Erythroblast (primary cell): Measurements from ENCODE around the gene PLEKHG7.
A peak's percentile ranks its signal among the peaks of the same experiment; 100 is the strongest.
"Not testable (repeated sequence)": the region's sequence is repeated elsewhere in the genome, so short reads cannot be mapped to it uniquely, and the experiment has no call there.

ENCODE experiments used
- DNase-seq, 2 experiments: peaks; one replicate each; lab custom pipeline; 2025; lab: John Stamatoyannopoulos, UW
- GATA1 ChIP-seq: IDR thresholded peaks from 2 replicates; pipeline ENCODE4 v1.6.1; 2011; ENCODE audit warnings: low read depth, mild to moderate bottlenecking, control low read depth, low read length, moderate library complexity
- POLR2A ChIP-seq: IDR thresholded peaks from 2 replicates; pipeline ENCODE4 v1.6.1; 2011; ENCODE audit warnings: mild to moderate bottlenecking, low read length

Gene PLEKHG7

DNA sequence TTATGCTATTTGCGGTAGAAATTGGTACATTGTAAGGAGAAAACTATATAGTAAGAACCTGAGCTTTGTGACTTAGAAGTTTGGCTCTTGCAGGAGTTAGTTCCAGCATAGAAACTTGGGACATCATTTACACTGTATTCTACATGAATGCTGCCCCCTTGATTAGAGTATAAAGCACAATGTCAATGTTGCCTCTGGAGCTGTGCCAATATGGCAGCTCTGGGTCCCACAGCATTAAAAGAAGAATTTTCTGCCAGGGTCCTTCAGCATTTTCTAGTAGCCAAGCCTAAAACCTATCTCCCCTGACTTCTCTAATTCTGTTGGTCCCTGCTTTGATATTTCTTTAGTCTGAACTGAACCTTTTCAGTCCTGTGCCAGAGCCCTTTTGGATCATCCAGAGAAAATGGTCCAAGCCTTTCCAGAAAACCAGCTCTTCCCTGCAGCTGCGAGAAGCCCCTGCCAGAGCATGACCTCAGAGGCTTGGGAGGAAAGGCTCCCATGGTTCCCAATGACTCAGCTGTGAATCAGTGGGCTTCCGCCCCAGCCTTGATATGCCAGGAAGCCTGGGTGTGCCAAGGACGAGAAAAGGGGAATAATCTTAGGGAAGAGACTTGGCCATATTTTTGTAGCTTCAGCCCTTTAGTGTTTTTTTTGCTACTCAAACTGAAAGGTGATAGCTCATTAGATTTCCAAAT lies 43.2 kb downstream of the PLEKHG7 start:
- DNase-seq, result no peak
- TF ChIP-seq POLR2A (no peak), GATA1 (no peak)

DNA sequence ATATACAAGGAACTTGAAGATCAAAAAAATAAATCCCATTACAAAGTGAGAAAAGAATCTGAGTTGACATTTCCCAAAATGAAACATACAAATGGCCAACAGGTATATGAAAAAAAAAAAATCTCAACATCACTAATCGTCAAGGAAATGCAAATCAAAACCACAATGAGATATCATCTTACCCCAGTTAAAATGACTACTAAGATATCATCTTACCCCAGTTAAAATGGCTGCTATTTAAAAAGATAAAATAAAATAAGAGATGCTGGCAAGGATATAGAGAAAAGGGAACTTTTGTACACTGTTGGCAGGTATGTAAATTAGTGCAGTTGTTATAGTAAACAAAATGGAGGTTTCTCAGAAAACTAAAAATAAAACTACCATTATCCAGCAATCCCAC lies 44.4 kb downstream of the PLEKHG7 start:
- TF ChIP-seq POLR2A (no peak), GATA1 (no peak)
- no peak for DNase-seq

DNA sequence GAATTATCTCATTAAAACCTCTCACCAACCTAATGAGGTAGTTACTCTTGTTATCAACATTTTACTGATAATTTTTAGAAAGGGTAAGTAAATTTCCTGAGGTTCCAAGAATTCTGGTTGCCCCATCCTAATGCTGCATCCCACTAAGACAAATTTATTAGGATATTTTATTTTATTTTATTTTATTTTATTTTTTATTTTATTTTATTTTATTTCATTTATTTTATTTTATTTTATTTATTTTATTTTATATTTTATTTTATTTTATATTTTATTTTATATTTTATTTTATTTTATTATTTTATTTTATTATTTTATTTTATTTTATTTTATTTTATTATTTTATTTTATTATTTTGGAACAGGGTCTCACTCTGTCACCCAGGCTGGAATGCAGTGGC lies 46.9 kb downstream of the PLEKHG7 start:
- DNase-seq, result not testable (repeated sequence)

DNA sequence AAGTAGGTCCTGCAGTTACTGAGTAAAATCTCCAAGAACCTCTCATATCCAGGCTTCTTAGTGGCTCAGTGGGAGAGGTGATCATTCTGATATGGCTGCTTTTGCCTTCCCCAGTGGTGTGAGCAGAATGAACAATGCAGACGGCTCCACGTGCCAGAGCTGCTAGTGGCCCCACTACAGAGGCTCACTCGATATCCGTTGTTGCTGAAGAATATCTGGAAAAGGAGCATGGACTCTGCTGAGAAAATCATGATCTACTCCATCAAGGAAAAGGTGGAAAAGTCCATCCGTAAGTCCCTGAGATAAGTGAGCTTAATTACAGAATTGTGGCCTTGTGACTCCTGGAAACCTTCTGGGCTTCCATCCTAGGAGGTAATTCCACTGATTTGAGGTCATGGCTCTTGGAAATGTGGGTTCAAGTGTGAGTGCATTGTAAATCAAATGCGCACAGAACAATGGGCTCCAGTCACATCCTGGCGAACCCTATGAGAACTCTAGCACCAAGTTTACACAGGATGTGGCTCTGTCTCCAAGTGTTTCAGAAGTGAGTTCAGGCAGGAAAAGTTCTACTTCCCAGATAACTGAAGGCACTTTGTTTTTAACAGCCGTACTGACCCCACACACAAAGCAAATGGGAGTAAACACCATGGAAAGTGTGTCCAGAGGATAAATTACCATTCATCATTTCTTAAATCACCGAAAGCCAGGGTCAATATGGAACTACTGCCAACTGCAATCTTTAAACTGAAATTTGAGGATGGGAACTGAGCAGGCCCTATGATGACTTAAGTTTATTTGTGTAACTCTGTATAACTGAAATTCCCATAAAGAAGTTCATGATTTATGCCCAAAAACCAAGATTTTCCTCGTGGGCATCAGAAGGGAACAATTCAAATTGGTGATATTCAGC lies 51.4 kb downstream of the PLEKHG7 start:
- no peak for TF ChIP-seq POLR2A
- no peak for TF ChIP-seq GATA1
- DNase-seq, result no peak

DNA sequence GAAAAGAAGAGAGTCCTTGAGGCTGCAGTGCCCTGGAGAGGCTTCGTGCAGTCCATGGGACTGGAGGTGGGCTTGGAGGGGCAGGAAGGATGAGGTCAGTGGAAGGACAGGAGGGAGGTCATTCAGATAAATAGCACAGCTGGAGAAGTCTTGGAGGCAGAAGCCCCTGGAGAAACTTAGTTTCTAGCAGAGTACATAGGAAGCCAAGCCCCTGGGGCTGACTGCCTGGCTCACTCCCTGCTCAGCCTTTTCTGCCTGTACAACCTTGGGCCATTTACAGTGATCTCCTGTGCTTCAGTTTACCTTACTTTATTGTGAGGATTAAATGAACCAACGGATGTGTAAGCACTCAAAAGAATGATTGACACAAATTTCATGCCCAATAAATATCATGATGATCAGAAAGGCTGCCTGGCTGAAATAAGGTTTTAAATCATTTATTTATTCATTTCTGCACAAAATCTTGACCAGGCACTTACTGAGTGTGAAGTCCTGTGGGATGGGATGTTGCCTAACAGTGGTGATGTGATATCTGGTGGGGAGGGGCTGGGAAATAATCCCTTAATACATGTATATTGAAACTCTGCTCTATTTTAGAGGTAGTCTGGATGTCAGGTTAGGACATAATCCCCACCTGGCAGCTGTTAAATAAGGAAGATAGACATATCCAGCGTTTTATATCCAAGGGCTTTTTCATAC lies 54.3 kb downstream of the PLEKHG7 start:
- TF ChIP-seq POLR2A (no peak), GATA1 (no peak)

DNA sequence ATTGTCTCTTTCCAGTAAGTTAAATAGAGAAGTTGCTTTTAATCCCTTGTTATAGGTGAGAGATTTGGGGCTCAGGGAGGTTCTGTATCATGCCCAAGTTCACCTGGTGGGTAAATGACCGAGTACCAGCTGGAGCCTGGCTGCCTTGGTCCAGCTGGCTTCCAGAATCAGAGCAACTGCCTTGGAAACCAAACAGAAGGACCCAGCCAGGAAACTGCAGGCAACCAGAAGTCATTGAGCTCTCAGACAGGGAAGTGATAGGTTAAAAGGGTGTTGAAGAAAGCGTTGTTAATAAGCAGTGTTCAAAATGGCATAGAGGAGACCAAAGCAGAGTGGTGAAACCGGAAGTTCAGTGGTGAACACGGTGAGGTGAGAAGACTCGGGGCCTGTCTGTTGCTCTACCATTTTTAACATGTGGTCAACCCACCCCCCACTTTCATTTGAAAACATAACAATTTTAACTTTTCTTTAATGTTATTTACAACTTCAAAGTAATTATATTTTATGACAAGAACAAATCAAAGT lies 54.9 kb downstream of the PLEKHG7 start:
- no peak for DNase-seq
- no peak for TF ChIP-seq POLR2A
- no peak for TF ChIP-seq GATA1

More for the DNA sequence above, 54.3 kb downstream of the PLEKHG7 start:
- DNase-seq, result no peak

DNA sequence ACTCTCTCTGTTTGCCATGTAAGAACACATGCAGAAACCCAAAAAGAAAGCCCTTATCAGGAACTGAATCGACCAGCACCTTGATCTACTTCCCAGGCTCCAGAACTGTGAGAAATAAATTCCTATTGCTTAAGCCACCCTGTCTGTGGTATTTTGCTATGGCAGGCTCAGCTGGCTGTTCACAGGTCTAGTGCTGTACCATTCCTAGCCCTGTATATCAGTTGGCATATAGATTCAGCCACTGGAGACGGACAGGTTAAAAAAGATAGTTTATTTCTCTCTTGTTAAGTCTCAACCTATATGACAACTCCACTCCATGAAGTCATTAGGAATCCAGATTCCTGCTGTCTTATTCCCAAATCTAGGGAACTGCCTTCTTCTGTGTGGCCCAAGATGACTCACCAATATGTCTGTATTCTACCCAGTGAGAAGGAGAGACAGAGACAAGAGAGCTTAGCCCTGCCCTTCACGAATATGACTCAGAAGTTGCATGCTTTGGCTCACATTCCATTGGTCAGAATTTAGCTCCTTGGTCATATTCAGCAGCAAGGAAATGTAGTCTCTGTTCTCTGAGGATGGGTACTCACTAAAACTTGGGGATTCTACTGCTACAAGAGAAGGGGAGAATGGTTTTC lies 57.0 kb downstream of the PLEKHG7 start:
- TF ChIP-seq POLR2A (no peak), GATA1 (no peak)
- peak in 1 of 2 experiments; percentile 12 for DNase-seq

DNA sequence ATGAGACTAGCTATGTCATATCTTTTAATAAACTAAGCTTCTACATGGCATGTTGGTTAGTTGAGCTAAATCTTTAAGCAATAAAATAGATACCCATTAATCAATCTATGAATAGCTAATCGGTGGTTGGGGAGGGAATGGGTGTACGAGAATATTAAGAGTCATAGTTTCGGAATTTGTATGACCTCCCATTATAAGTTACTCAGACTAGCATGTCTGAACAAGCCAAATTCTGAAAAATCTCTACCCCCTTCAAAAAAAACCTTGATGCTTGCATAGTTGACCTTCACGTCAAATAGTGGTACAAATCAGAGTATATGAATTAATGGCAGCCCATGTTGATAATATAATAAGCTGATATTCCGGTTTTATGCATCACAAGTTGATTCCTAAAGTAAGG lies 60.0 kb downstream of the PLEKHG7 start:
- TF ChIP-seq GATA1, result no peak
- TF ChIP-seq POLR2A, result no peak
- no peak for DNase-seq

DNA sequence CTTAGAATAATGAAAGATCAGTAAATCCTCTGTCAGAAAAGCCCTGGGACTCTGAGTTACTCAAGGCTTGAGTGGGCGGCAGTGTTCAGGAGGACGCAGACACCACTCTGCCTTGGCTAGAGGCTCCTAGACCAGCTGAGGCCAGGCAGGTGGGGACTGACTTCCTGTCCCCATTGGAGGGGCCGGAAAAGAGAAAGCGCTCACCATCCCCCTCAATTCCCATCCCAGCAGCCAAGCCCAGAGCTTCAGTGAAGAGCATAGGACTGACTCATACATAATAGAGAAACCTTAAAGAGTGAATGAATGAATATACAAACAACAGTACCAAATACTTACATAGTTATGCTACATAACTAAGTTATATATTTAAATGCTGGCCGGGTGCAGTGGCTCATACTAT lies 62.0 kb downstream of the PLEKHG7 start:
- TF ChIP-seq GATA1 (no peak), POLR2A (no peak)
- no peak for DNase-seq

DNA sequence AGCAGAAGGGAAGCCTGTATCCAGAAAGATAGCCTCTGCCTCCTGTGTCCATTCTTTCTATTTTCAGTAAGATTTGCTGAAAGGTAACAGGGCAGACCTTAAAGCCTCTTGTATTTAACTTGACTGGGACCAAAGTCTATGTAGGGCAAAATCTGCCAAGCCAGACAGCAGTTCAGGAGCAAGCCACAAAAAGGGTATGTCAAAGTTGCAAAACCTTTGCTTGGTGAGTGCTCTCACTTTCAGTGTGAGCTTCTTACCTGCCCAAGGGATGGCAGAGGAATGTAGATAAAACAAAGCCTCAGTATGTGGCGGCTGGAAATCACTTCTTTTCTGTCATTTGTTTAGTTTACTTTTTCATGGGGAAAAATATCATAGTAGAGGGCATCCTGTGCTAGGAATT lies 63.1 kb downstream of the PLEKHG7 start:
- TF ChIP-seq POLR2A (no peak), GATA1 (no peak)
- DNase-seq, result no peak

DNA sequence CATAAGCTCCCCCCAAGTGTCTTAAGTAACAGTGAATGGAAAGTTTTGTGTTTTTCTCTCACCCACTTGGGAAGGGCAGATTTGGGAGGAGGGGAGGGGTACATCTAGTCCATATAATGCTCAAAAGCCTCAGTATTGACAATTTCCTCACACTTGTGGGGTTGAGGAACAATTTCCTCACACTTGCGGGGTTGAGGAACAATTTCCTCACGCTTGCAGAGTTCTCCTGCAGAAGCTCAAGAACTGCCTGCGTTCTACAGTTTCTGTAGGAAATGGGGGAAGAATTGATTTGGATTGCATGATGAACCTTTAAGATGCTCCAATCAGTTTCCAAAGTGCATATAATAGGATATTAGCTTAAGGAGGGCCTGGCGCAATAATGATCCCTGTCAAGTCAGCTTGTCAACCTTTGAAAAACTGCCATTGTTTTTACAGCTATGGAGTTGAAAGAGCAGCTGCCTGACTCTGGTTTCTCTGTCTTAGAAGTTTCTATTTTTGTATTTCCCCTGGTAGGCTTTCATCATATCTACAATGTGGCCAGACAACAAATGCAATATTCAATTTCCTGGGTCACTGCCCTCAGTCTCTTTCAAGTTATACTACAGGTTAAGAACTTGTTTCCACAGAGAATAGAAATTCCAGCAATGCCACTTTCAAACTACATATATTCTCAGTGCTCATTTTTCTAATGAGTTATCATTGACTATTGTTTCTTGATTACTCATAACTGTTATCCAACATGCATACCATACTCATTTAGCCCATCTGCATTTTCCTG lies 66.5 kb downstream of the PLEKHG7 start:
- DNase-seq, result no peak
- TF ChIP-seq GATA1 (no peak), POLR2A (no peak)

DNA sequence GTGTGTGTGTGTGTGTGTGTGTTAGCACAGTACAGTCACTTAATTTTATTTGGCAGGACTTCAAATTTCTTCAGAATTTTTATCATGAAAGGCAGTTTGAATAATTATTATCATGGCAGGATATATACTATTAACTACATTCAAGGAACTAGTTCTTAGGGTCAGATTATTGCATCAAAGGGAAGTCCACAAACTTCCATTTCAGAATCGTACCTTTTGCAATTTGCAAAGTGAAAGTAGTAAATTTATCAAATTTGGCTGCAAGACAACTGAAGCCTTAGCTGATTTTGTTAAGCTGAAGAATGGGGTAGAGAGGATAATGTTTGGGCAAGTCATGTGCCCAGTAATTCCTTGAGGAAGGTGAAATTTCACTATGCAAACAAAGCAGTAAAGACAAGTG lies 68.2 kb downstream of the PLEKHG7 start:
- TF ChIP-seq POLR2A, result no peak
- TF ChIP-seq GATA1, result no peak
- no peak for DNase-seq
